ENCODE measurements around the gene TRABD.
"Not testable (repeated sequence)": the region's sequence is repeated elsewhere in the genome, so short reads cannot be mapped to it uniquely, and the experiment has no call there.

Gene TRABD

DNA sequence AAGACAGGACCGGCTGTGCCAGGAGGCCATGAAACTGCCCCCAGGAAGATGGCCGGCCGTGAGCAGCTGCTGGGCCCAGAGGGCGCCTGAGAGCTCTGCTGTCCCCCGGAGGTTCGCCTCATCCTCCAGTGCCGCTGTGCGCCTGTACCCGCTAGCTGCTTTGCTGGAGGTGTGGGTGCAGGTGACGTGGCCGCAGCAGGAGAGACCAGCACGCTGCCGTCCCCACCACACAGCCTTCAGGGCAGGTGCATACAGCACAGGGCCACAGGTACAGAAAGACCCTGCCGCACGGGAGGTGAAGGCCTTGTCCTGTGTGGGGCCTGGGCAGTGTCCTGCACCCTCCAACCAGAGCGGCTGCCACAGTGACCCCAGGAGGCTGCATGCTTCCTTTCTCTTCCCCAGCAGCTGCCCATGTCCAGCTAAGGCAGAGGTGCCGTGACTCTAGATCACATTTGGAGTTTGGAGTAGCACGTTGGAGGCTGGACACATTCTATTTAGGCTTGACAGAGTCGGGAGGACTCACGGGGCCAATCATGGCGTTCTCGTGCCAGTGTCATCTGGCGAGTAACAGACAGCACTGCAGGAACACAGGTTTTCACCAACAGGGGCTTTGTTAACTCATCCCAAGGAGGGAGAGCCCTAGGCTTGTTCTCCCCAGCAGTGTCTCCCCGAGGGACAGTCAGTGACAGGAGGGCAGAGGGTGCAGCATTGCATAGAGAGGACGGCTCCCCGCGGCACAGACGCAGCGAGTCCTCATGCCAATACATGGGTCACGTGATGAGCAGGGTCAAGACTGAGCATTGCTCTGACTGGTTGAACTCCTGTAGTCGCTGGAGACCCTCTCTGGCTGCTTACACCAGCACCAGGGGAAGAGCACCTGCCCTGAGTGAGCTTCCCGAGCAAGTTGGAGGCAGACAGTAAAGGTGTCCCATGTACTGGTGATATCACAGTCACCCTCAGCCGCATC, 33.9 kb upstream of the TRABD start:
- DNase-seq: no peak

DNA sequence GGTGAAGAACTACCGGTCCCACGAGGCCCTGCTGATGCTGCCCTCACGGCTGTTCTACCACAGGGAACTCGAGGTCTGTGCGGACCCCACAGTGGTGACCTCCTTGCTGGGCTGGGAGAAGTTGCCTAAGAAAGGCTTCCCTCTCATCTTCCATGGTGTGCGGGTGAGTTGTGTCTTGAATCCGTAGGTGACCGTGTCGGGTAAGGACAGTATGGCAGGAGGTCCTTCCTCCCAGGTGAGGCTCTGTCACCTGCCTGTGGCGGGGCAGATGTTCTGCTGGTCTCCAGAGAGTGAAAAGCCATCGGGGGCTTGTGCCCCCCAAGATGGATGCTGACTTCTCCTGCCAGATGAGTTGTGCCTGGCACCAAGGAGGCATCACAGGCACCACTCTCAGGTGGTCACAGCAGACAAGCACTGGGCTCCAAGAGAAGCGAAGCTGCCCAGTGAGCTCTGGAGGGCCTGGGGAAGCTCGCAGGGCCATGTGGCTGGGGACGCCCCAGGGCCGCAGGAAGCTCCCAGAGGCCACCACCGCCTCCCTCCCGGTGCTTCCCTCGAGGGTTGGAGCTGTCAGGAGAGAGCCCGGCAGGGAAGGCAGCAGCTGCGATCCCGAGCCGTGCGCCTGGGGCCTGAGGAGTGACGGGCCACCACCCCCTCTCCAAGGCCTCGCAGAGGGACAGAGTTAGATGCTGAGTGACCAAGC, 32.5 kb upstream of the TRABD start:
- DNase-seq: no peak

DNA sequence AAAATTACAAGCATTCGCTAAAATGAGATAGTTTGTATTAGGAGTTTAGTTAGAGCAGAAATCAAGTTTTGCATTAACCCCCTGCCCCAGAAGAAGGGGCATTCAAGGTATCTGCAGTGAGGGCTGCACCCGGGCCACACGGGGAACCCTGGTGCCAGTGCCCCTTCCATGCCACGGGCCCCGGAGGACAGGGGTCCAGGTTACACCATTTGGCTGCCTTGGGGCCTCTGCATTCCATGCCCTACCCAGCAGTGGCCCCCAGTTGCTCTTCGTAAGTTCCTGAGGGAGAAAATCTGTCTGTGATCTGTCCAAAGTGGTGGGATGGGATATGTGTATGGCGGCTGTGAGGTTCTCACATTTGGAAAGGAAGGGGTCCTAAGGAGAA, 32.0 kb upstream of the TRABD start:
- no peak for DNase-seq

DNA sequence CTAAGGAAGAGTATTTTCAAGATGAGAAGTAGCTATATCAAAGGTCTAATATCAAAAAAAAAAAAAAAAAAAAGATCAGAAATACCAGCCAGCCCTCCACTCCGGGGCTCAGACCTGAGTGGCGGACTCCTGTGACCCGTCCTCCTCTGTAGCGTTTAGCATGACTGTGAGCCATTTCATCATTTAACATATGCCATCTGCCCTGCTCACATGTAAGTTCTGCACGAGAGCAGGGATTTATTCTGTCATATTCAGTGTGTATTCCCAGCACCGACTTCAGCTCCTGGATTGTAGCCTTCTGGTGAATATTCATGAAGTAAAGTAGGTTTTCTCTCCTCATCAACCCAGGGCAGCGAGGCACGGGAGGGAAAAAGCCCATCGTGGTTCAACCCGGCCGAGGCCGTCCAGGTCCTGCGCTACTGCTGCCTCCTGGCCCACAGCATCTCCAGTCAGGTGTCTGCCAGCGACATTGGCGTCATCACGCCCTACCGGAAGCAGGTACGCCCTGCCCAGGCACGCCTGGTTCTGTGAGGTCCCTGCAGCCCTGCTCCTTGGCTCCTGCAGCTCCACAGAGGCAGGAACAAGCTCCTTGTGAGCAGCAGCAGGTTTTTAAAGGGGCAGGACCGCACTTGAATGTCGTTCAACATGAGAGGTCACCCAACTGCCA, 27.9 kb upstream of the TRABD start:
- no peak for DNase-seq

DNA sequence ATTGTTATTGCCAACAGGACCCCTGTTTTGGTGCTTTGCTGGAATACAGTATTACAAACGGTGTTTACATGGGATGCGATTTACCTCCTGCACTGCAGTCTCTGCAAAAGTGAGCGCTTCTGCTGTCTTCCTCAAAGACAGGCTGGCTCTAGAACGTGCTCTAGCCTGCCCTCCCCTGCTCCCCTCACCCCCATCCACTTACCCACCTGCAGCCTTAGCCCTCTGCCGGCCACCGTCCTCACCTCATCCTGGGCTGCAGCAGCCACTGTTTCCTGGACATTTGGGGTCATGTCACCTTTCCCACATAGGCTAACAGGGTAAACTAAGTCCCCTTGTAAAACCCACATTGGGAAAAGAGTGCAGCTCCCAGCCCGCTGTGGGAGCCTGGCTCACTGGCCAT, 24.8 kb upstream of the TRABD start:
- DNase-seq: no peak

DNA sequence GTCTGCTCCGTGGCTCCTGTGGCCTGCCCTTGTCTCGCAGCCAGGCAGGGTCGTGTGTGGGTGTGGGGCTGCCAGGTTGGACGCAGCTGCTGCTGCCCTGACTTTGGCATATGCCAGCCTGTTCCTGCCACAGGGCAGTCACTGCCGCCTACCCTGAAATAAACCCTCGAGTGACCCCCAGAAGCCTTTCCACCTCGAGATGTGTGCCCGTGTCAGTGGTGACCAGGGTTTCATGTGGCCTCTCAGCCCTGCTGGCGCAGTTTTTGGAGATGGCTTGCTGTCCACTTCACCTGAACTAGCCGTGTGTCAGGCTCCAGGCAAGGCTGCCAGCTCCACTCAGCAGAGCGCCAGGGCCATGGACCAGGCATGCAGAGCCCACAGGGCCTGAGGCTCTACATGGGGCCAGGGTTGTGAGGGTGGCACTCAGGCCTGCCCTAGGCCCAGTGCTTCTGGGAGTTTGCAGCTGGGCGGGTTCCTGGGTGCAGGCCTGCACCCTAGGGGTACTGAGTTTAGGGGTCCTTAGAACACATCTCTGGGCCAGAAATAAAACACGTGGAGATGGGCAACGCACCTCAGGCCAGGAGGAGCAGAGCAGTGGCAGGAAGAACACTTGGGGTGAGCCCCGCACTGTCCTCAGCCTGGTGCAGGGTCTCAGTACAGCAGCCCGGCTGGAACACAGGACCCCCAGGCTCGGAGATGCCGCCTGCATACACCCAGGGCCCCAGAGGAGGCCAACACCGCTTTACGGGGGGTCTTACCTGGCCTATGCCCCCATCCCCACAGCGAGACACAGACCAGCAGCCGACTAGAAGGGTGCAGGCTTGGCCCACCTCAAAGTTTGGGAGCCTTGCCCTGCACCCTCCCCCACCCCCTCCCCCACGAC, 24.0 kb upstream of the TRABD start:
- no peak for DNase-seq

DNA sequence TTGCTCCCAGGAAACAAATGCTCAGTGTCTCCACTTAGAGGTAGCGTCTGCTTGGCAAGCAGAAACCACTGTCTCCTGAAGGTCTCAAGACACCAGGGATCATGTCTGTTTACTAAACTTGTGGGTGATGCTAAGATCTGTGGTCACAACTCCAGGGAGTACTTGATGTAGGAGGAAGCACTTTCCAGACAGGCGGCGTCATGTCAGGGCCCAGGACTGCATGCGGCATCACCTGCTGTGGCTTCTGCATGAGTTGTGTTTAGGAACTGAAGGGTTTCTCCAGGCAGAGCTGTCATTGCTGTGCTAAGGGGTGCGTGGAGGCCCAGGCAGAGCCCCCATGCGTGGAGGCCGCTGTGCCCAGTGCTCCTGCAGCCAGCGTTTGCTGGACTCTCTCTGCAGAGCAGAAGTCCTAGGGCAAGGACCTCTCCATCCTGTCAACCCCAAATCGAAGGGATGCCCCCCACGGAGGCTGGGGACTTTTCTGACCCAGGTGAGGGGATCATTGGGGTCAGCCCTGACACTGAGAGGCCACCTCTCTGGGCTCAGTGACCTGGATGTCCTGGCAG, 23.2 kb upstream of the TRABD start:
- no peak for DNase-seq

DNA sequence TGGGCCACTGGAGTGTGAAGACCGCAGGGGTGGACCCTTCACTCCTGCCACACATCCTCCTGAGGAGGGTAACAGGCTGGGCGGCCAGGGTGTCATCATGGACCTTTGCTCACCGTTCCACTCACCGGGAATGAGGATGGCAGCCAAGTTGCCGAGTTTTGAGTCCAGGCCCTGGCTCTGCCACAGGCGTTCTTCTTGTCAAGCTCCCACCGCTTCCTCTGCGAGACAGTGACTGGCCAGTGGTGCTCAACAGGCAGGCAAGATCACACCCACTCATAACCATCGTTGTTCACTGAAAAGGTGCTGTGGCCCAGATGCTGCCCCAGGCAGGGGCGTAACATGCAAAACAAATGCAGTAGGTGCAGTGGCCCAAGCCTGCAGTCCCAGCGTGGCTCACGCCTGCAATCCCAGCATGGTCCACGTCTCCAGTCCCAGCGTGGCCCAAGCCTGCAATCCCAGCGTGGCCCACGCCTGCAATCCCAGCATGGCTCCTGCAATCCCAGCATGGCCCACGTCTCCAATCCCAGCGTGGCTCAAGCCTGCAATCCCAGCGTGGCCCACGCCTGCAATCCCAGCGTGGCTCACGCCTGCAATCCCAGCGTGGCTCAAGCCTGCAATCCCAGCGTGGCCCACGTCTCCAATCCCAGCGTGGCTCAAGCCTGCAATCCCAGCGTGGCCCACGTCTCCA, 20.1 kb upstream of the TRABD start:
- DNase-seq: no peak

DNA sequence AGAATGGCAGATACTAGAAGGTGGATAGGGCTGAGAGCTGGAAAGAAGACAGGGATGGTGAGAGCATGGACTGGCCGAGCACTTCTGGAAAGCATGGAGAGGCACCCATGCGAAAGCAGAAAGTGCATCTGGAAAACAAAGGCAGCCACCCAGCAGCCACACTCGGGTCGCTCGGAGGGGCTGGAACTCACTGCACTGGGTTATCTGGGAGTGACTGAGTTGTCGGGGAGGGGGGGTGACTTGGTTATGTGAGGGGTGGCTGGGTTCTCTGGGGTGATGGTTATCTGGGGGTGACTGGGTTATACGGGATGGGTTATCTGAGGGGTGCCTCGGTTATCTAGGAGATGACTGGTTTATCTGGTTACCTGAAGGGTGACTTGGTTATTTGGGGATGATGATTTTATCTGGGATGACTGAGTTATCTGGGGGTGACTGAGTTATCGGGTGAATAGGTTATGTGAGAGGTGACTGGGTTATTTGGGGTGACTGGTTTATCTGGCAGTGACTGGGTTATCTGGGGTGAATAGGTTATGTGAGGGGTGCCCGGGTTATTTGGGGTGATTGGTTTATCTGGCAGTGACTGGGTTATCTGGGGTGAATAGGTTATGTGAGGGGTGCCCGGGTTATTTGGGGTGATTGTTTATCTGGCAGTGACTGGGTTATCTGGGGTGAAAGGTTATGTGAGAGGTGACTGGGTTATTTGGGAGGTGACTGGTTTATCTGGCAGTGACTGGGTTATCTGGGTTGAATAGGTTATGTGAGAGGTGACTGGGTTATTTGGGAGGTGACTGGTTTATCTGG, 17.8 kb upstream of the TRABD start:
- DNase-seq: no peak

DNA sequence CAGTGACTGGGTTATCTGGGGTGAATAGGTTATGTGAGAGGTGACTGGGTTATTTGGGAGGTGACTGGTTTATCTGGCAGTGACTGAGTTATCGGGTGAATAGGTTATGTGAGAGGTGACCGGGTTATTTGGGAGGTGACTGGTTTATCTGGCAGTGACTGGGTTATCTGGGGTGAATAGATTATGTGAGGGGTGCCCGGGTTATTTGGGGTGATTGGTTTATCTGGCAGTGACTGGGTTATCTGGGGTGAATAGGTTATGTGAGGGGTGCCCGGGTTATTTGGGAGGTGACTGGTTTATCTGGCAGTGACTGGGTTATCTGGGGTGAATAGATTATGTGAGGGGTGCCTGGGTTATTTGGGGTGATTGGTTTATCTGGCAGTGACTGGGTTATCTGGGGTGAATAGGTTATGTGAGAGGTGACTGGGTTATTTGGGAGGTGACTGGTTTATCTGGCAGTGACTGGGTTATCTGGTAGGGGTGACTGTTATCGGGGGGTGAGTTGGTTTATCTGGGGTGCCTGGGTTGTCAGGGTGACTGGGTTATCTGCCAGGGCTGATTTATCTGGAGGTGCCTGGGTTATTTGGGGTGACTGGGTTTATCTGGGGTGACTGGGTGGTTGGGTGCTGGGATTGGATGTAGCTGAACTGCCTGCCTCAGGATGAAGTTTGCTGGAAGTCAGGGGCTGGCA, 17.1 kb upstream of the TRABD start:
- DNase-seq: not testable (repeated sequence)

DNA sequence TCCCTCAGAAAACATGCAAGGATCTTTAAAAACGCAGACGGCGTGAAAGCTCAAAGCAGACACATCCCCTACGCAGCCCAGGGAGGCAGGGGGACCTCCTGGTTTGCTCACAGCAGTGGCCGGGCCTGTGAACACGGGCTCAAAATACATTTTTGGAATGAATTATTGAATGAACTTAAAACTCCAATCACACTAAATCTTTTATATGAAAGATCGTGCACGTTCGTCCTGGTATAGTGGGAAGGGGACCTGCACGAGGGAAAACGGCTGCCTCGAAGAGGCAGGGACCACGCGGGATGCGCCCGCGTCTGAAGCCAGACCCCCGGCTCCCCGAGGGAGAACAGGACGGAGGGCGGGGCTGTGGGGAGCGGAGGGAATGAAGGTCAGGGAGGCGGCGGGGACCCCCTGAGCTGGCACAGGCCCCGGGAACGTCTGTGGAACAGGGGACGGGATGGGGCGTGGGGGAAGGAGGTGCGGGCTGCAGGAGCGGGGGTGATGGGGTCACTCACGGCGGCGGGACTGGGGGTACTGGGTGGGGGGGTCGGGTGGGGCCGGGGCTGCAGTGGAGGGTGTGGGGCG, 16.4 kb upstream of the TRABD start:
- no peak for DNase-seq

DNA sequence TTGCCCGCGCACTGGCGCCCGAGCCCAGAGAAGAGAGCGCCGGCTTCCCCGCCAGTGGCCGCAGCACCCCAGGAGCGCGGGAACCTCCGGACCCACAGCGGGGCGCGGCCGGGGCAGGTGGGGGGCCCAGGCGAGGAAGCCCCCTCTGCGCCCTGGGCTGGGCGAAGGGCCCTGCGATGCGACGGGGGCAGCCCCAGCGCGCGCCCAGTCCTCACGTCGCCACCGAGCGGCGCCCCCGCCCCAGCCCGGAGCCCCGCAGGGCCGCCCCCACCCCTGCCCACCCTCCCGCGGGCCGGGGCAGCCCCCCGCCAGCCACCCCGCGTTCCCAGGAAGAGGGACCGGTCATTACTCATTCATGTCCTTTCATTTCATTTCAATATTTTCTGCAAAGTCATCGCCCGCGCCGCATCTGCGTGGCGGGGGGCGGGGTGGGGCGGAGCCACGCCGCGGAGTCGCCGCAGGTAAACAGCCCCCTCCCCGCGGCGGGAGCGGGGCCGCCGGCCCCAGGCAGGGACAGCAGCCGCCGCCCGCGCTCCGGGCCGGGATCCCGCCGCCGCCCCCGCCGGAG, 15.9 kb upstream of the TRABD start:
- DNase-seq: peak; percentile 25

DNA sequence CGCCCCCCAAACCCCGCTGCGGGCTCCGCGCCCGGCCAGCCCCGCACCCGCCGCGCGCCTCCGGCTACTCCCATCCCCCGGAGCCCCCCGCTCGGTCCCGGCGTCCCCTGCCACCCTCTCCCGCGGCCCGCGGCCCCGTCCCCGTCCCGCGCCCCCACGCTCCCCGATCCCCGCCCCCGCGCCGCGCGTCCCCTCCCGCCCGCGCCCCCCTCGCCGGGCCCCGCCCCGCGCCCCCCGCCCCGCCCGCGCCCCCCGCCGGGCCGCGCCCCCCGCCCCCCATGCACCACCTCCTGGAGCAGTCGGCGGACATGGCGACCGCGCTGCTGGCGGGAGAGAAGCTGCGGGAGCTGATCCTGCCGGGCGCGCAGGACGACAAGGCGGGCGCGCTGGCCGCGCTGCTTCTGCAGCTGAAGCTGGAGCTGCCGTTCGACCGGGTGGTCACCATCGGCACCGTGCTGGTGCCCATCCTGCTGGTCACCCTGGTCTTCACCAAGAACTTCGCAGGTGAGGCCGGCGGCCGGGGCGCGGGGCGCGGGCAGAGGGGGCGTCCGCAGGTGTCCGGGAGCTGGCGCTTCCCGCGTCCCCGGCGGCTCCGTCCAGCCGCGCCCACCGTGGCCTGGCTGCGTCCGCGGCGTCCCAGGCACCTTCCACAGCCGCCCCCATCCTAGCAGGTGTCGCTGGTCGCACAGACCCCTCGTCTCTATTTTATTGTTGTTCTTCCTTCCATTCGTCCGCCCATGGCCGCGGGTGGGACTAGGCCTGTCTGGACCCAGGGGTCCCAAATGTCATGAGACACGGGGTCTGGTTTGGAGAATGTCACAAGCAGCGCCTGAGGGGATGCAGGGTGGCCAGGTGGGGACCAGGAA, 15.0 kb upstream of the TRABD start, which contains the start of gene PANX2:
Gene PANX2, plus strand, starts transcription at position 279 of the 866 bp plus-strand sequence. Its CDS starts 0 bp downstream, at position 279.
- DNase-seq: no peak

DNA sequence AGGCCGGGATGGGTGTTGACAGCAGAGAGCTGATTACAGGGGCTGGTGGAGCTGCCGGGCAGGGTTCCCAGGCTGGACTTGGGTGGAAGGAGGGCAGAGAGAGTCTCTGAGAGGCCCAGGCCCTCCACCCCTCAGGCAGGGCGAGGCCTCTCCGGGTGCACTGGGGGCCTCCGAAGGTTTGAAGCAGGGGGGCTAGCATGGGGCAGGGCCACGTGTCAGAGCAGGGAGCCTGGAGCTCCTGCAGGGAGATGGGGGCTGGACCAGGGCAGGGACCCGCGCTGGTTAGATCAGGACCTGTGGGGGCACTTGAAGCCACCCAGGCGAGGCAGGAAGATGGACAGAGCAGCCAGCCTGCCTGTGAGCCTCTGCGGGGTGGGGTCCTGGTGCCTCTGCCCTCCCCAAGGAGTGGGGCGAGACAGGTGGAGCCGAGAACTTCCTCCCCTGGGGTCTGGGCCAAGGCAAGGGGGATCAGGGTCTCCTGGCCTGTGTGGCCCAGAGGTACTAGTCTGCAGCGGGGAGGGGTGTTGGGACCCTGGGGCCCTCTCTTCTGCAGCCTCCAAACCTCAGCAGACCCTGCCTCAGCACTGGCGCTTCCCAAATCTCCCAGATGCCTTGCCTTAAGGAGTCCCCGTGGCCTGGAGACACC, 14.3 kb upstream of the TRABD start:
- DNase-seq: no peak

DNA sequence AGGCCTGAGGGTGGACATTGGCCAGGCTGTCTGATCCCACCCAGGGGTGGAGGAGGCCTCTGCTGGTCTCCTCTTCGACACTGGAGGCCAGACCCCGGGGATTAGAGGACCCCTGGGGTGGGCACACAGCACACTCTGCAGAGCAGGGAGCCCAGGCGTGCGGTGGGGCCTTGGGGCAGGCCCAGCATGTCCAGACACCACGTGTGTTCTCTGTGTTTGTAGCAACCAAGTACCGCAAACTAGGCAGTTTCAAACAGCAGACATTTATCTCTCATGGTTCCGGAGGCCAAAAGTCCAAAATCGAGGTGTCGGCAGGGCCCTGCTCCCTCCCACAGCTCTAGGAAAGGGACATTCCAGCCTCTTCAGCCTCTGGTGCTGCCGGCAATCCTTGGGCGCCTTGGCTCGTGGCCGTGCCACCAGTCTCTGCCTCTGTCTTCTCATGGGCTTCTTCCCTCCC, 13.7 kb upstream of the TRABD start:
- no peak for DNase-seq

DNA sequence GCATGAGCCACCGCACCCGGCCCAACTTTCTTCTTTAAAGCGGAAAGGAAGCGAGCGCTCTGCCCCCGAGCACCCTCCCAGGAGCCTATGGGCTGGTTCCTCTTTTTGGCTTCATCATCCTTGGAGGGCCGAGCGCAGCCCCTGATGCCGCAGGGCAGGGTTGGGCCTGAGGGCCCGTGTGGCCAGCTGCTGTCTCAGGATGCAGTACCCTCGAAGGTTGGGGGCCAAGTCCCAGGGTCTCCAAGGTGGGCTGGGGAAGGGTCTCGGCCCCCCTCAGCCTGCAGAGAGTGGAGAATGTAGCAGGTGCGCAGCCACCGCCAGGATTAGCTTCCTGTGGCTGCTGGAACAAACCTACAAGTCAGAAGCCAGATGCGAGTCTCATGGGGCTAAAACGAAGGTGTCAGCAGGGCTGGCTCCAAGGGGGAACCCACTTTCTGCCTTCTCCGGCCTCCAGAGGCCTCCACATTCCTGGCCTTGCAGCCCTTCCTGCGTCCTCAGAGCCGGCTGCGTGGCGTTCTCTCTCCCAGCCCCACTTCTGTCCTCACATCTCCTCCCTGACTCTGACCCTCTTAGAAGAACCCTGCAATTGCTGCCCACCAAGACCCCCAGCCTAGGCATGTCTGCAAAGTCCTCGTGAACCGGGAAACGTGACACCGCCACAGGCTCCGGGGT, 12.3 kb upstream of the TRABD start:
- no peak for DNase-seq

DNA sequence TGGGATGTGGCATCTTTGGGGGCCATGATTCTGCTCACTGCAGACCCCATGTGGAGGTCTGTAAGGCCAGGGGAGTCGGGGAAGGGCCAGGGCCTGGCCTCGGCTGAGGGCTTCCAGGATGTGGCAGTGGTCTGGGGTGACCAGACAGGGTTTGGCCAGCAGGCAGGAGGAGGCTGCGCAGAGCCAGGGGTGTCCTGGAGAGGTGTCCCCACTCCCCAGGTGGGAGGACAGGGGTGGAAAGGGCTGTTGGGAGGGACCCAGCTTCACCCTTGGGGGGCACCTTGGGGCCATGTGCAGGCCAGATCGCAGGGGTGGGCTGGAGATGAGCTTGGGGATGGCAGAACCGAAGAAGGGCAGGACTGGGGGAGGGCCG, 11.7 kb upstream of the TRABD start:
- DNase-seq: no peak
